ENCODE measurements around the gene GRAMD1B. TPM values are rescaled to one million over a fixed set of nuclear protein-coding genes. Genes with fewer than 3 reads are reported as not detected.

GRAMD1B gene
- polyA plus RNA-seq, 3 donors = 3.2 to 13.9 (median 3.3) TPM

DNA sequence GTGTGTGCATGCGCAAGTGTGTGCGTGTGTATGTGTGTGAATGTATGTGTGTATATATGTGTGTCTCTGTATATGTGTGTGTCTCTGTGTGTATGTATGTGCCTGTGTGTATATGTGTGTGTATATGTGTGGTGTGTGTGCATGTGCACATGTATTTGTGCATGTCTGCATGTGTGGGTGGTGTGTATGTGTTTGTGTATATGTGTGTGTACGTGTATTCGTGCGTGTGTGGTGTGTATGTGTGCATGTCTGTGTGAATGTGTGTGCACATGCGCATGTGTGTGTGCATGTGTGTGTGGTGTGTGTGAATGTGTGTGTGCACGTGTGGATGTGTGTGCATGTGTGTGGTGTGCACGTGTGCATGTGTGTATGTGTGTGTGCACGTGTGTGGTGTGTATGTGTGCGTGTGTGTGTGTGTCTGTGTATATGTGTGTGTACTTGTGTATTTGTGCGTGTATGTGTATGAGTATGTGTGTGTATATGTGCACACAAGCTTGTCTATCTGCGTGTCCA is 153.0 kb downstream of the GRAMD1B start:
- Histone ChIP-seq H3K4me3 (replicated peaks in 1 of 3; ENCODE audit: low read depth in 2 of 3, low read length in 3 of 3) (no peak overlapping the region), H3K4me2 (replicated peaks; ENCODE audit: extremely low read depth, low read length, poor library complexity, severe bottlenecking) (no peak overlapping the region), H3K79me2 (ENCODE audit: insufficient read depth, low read length) (no peaks in the 10 kb centered on the region), H3K27me3 (ENCODE audit: control insufficient read depth in 2 of 2, insufficient read depth in 2 of 2, low read length in 2 of 2) (no peaks in the 10 kb centered on the region), H3K27ac (ENCODE audit: low read depth in 1 of 2, low read length in 2 of 2) (no peak overlapping the region), H3K9me3 (replicated peaks in 1 of 2; ENCODE audit: control insufficient read depth in 1 of 2, insufficient read depth in 1 of 2, low read length in 2 of 2) (no peaks in the 10 kb centered on the region), H3K36me3 (replicated peaks in 1 of 2; ENCODE audit: control insufficient read depth in 1 of 2, insufficient read depth in 2 of 2, low read length in 2 of 2) (peaks cover 11 to 59% of the 10 kb centered on the region in 2 donors), H2AFZ (ENCODE audit: insufficient read depth, low read depth, low read length, poor library complexity, severe bottlenecking) (no peak overlapping the region), H3K4me1 (ENCODE audit: control insufficient read depth in 1 of 2, insufficient read depth in 2 of 2, low read length in 2 of 2) (no peaks in the 10 kb centered on the region), H4K20me1 (ENCODE audit: insufficient read depth, low read length) (peaks cover 20% of the 10 kb centered on the region), H3K9ac (ENCODE audit: insufficient read depth, low read length, poor library complexity, severe bottlenecking) (no peak overlapping the region)
- Mint-ChIP-seq H3K27ac (no peak overlapping the region), H3K4me1 (peaks cover 9% of the 10 kb centered on the region), H3K4me3 (no peak overlapping the region), H3K9me3 (peaks cover 0 to 3% (median 0%) of the 10 kb centered on the region in 7 donors), H3K27me3 (ENCODE audit: low read depth in 3 of 3) (peaks cover 0 to 2% (median 1%) of the 10 kb centered on the region in 3 donors), H3K36me3 (peaks cover 46 to 57% of the 10 kb centered on the region in 2 donors)
- TF ChIP-seq, protein P1, sequence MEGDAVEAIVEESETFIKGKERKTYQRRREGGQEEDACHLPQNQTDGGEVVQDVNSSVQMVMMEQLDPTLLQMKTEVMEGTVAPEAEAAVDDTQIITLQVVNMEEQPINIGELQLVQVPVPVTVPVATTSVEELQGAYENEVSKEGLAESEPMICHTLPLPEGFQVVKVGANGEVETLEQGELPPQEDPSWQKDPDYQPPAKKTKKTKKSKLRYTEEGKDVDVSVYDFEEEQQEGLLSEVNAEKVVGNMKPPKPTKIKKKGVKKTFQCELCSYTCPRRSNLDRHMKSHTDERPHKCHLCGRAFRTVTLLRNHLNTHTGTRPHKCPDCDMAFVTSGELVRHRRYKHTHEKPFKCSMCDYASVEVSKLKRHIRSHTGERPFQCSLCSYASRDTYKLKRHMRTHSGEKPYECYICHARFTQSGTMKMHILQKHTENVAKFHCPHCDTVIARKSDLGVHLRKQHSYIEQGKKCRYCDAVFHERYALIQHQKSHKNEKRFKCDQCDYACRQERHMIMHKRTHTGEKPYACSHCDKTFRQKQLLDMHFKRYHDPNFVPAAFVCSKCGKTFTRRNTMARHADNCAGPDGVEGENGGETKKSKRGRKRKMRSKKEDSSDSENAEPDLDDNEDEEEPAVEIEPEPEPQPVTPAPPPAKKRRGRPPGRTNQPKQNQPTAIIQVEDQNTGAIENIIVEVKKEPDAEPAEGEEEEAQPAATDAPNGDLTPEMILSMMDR (IDR thresholded peaks at IDR 0.05) = no peak
- 96% methylated on average over 11 of the region's 12 CpGs for WGBS (ENCODE audit: insufficient coverage)
- DNase-seq = no peak
- intact Hi-C loops (cut with micrococcal nuclease) = no loop called here

DNA sequence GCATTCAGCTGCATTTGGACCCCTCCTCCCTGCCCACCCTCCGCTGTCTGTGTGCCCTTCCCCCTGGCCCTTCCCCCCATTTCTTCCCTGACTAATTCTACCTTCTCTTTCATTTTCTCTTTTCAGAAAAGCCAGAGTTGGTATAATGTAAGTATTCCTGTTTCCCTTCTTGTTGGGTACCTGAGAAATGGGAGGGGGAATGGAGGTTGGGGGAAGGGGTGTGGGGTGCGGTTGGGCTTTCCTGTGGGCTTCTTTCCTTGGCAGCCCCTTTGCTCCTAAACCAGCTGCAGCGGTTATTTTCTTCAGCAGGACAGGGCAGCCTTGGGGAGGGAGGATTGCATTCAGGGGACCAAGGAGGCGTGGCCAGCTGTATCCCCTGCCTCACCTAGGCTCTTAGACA is 154.1 kb downstream of the GRAMD1B start:
- H4K20me1 ChIP-seq (ENCODE audit: insufficient read depth, low read length) = peaks cover 16% of the 10 kb centered on the region
- peaks cover 9% of the 10 kb centered on the region for H3K4me1 Mint-ChIP-seq
- no peak overlapping the region for H3K27ac ChIP-seq (ENCODE audit: low read depth in 1 of 2, low read length in 2 of 2)
- H3K4me3 Mint-ChIP-seq = no peak overlapping the region
- H3K4me2 ChIP-seq (replicated peaks; ENCODE audit: extremely low read depth, low read length, poor library complexity, severe bottlenecking) = no peak overlapping the region
- intact Hi-C loops (cut with micrococcal nuclease) = no loop called here
- H3K4me3 ChIP-seq (replicated peaks in 1 of 3; ENCODE audit: low read depth in 2 of 3, low read length in 3 of 3) = no peak overlapping the region
- H3K36me3 Mint-ChIP-seq = peaks cover 51 to 55% of the 10 kb centered on the region in 2 donors
- peaks cover 0 to 3% (median 0%) of the 10 kb centered on the region in 7 donors for H3K9me3 Mint-ChIP-seq
- 93% methylated on average over 3 of the region's 4 CpGs for WGBS (ENCODE audit: insufficient coverage)
- TF ChIP-seq, protein P1 (IDR thresholded peaks at IDR 0.05) = no peak
- no peaks in the 10 kb centered on the region for H3K27me3 ChIP-seq (ENCODE audit: control insufficient read depth in 2 of 2, insufficient read depth in 2 of 2, low read length in 2 of 2)
- H3K9me3 ChIP-seq (replicated peaks in 1 of 2; ENCODE audit: control insufficient read depth in 1 of 2, insufficient read depth in 1 of 2, low read length in 2 of 2) = no peaks in the 10 kb centered on the region
- no peaks in the 10 kb centered on the region for H3K4me1 ChIP-seq (ENCODE audit: control insufficient read depth in 1 of 2, insufficient read depth in 2 of 2, low read length in 2 of 2)
- H3K27ac Mint-ChIP-seq = no peak overlapping the region
- peaks cover 0 to 2% (median 1%) of the 10 kb centered on the region in 3 donors for H3K27me3 Mint-ChIP-seq (ENCODE audit: low read depth in 3 of 3)
- no peak overlapping the region for H3K9ac ChIP-seq (ENCODE audit: insufficient read depth, low read length, poor library complexity, severe bottlenecking)
- DNase-seq = no peak
- H3K79me2 ChIP-seq (ENCODE audit: insufficient read depth, low read length) = no peaks in the 10 kb centered on the region
- peaks cover 17 to 54% of the 10 kb centered on the region in 2 donors for H3K36me3 ChIP-seq (replicated peaks in 1 of 2; ENCODE audit: control insufficient read depth in 1 of 2, insufficient read depth in 2 of 2, low read length in 2 of 2)
- no peak overlapping the region for H2AFZ ChIP-seq (ENCODE audit: insufficient read depth, low read depth, low read length, poor library complexity, severe bottlenecking)

Measured in CD14-positive monocyte (primary cell).